ENCODE data around the gene RHOT2.
"Not testable (repeated sequence)": the region's sequence is repeated elsewhere in the genome, so short reads cannot be mapped to it uniquely, and the experiment has no call there.

Gene RHOT2

DNA sequence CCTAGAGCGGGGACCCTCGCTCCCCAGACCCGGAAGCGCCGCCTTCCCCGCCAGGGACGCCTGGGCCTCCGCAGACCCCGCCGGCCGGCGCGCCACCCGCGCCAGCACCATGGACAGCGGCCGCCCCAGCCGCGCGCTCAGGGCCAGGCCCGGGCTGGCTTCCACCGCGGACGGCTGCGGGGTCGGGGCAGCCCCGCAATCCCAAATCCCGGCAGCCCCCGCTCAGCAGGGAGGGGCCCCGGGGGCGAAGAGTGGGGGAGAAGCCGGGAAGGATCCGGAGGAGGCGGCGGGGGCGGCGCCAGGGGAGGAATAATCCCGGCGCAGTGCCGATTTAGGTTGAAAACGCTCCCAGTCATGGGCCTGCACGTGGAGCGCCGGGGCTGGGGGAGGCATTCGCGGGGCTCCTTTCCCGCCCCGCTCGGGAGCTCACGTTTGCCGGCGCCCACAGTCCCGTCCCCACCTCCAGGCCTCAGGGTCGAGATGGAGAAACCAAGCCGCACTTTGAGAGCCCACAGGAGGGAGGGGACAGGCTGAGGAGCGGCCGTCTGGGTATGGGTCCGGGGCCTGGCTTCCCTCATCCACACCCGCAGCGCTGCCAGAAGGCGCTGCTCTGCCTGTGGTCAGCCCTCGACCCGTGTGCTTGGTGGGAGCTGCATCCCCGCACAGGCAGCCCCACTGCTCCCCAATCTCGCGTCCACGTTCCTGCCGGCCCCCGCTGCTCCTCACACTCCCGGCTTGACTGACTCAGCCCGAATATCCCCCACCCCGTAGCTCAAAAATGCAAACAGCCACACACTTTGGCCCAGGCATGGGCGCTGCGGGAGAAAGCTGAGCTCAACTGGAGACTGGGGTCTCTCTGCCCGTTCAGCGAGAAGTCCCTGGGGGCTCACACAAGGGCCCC, 33.0 kb downstream of the RHOT2 start:
- peak; percentile 38 for DNase-seq (ENCODE audit: low spot score)

DNA sequence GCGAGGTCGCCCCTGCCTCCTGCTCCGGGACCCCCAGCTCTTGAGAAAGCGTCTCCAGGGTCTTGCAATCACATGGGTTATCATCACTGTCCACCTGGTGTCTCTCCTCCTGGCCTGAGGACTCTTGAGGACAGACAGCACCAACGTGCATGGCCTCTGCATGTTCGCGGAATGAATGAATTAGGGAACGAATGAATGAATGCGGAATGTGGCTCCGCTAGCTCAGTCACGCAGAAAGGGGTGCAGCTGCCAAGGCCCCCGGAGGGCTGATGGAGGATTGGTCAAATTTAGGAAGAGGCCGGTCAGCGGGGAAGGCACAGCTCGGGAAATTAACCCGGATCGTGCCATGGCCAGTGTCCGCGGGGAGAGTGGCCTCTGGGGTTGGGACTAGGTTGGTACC, 34.4 kb downstream of the RHOT2 start:
- no peak for DNase-seq (ENCODE audit: low spot score)

DNA sequence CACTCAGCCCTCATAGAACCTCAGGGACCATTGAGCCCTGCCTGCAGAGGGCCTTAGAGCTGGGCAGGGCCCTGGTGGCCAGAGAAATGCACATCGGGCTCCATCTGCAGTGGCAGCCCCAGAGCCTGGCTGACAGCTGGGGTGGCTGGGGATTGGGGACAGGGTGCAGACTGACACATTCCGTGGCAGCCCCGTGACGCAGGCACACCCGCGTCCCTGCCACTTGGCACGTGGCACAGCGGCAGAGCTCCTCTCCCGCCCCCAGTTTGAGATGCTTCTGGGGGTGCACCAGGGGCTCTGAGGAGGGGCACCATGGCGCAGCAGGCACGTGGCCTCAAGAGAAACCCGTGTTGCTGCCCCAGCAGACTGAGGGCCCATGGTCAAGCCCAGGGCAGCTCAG, 35.5 kb downstream of the RHOT2 start:
- no peak for DNase-seq (ENCODE audit: low spot score)

DNA sequence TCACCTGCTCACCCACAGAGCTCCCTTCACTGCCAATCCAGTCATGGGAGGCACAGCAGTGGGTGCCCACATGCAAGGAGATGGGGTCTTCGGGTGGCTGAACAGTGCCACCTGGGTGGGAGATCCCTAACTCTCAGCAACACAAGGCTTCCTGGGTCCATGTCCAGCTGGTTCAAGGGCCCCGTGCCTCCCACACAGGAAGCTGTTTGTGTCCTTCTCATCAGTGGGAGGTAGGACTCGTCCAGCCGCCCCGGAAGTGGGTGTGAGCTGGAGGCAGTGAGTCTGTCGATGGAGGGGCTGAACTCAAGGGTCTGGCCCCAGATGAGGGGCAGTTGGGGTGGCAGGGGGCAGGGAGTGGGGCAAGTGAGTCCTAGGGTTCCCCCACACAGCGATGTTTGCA, 36.1 kb downstream of the RHOT2 start:
- DNase-seq (ENCODE audit: low spot score): no peak

DNA sequence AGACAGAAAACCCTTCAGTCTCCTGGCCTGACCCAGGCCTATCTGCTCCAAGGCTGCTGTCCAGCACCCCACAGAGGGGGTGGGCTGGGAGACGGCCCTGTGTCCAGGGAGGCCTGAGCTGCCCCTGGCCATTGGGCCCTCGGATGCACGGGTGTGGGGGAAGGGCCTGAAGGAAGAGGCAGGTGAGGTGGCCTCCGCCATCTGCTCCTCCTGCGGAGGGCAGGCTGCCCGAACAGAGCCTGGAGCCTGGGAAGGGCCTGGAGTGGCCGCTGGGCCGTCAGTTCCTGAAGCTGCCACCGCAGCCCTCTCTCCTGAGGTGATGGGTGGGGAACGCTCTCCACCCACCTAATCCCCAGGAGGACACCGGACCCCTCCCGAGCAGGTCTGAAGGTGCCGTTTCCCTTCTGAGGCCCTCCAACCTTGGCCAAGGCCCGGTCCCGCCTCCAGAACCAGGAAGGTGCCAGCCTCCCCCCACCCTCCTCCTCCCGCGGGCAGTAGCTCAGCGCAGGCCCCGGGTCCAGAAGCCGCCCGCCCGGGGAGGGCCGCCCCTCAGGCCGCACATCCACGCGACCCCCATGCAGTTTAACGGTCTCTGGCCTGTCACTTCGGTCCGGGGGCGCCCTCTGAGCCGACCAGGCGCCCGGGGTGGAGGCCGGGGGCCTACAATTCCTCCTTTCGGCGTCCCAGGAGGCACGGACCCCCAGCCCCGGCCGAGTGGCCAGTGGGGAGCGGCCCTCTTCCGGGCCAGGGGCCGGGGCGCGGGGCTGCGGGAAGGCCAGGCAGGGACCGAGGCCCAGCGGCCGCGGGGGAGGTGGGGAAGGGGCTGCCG, 36.8 kb downstream of the RHOT2 start:
- DNase-seq (ENCODE audit: low spot score): no peak

DNA sequence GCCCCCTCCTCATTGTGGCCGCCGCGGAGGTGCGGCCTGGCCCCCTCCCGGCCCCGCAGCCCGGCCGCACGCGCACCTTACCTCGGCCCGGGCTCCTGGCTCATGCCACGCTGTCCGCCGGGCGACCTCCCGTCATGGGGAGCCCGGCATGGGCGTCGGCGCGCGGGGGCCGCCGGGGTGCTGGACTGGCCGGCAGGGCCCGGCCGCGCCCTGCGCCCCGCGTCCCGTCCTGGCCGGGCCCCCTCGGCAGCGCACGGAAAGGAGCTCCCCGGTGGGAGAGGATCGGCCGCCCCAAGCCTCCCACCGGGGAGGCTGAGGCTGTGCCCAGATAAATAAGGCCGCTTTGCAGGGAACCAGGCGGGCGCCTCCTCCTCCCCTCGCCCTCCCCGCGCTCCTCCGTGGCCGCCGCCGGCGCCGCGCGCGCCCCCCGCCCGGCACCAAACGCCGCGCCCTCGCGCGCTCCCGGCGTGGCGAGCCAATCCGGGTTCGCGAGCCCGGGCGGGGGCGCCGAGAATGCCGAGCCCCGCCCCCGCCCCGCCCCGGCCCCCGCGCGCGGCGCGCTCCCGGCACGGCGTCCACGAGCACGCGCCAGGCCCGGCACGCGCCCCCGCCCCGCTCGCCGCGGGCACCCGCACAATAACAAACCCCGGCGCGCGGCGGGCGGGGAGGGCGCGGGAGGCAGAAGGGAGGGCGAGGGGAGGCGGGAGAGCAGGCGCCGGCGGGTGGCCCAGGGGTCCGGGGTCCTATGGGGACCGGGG, 37.7 kb downstream of the RHOT2 start, which contains the start of gene FBXL16:
Gene FBXL16, minus strand, starts transcription at position 371 of the 758 bp plus-strand sequence. CDS start 8,396 bp downstream, outside the sequence.
- no peak for DNase-seq (ENCODE audit: low spot score)

DNA sequence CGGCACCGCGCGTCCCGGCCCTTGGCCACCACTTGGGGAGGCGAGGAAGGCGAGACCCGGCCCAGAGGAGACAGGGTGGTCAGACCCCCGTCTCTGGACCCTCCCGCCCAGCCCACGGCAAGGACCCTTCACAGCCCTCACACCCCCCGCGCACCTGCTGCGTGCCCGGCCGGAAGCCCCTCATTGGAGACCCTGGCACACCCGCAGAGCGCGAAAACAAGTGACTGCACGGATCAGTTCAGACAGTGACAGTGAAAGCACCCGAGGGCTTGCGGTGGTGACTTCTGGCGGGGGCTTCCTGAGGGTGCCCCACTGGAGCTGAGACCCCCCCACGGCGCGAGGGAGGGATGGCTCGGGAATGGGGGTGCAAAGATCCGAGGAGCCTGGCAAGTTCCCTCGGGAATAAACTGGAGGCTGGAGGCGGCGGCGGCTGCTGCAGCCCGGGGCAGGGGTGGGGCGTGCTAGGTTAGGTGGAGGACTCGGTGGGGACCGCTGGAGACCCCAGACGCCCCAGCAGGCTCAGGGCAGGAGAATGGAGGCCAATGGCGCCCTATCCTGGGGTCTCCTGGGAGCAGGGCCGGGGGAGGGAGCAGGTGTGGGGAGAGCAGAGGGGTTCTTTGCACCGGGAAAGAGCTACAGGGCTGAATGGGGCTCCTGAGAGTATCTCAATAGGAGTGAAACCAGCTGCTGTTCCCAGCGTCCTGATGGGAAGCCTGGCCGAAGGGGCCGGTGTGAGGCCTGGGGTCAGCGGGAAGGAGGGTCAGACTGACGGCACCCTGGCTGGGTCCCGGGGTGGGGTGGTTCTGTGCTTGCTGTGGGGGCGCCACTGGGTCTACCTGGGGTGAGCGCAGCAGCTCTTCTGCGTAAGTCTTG, 38.5 kb downstream of the RHOT2 start:
- DNase-seq (ENCODE audit: low spot score): no peak

DNA sequence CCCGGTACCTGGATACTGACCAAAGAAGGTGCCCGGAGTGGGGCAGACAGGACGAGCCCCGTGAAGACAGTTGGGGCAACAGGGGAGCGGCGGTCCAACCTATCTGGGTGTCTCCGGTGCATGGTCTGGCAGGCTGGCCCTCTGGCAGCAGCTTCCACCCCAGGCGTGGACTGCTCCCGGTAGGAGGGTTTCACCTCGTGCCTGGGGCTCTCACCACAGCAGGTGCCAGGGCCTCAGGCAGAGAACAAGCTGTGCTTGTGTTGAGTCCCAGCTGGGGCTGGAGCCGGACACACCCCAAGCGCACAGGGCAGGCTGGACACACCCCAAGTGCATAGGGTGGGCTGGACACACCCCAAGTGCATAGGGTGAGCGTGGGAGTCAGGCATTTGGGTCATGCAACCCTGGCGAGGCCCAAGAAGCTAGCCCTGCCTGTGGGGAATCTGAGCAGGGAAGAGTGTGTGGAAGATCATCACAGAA, 39.2 kb downstream of the RHOT2 start:
- DNase-seq (ENCODE audit: low spot score): no peak

DNA sequence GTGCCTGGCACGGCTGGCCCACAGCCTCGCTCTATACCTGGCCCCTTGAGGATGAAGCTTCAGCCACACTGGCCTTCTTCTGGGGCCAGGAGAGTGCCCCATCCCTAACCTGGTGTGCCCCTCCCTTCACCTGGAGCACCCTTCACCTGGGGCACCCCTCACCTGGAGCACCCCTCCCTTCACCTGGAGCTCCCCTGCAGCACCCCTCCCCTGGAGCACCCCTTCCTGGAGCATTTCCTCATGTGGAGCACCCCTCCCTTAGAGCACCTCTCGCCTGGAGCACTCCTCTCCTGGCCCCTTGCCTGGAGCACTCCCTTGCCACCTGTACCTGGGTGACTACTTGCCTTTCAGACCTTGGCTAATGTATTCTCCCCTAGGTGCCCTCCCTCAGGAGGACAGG, 40.1 kb downstream of the RHOT2 start:
- no peak for DNase-seq (ENCODE audit: low spot score)

DNA sequence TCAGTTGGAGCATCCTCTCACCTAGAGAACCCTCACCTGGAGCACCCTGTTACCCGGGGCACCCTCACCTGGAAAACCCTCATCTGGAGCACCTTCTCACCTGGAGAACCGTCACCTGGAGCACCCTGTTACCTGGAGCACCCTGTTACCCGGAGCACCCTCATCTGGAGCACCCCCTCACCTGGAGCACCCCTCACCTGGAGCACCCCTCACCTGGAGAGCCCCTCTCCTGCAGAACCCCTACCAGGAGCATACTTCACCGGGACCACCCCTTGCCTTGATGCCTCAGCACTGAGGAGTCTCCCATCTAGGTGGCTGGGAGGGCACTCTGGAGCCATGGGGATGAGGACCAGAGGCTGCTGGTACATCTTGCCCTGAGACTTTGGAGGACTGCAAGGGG, 41.0 kb downstream of the RHOT2 start:
- DNase-seq (ENCODE audit: low spot score): no peak

DNA sequence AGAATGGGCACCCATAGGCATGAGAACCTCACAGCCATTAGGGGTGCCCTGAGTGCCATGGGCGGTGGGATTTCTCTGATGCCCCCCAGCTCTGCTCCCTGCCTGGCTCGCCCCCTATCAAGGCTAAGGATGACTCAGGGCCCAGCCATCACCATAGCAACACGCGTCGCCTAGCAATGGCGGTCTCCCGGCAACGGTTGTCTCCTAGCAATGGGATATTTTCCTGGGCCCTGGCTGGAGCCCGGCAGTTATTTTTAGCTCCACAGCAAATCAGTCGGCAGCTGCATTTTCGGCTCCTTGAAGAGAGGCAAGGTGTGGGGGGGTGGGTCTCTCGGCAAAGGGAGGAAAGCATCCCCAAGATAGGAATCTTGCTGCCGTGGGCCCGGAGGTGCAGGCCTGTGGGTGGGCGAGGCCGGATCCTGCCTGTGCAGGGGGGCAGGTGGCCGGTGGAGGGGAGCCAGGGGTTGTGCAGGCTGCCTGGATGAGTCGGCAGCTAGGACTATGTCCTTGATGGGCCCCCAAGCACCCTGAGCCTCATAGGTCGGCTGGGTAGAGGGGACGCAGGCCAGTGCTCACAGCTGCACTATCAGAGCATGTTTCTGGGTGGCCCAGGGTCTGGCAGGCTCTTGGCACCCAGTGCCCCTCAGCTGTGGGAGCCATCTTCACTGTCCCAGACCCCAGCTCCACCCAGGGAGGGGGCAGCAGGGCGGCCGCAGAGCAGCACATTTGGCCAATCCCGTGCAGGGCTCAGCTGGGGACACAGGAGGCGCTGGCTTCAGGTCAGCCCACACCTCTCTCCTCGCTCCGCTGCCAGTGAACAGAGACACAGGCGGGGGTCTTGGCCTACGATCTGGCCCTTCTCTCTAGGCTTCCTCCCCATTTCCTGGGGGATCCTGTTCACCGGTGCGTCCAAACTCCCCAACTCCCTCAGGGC, 41.9 kb downstream of the RHOT2 start:
- DNase-seq (ENCODE audit: low spot score): no peak

DNA sequence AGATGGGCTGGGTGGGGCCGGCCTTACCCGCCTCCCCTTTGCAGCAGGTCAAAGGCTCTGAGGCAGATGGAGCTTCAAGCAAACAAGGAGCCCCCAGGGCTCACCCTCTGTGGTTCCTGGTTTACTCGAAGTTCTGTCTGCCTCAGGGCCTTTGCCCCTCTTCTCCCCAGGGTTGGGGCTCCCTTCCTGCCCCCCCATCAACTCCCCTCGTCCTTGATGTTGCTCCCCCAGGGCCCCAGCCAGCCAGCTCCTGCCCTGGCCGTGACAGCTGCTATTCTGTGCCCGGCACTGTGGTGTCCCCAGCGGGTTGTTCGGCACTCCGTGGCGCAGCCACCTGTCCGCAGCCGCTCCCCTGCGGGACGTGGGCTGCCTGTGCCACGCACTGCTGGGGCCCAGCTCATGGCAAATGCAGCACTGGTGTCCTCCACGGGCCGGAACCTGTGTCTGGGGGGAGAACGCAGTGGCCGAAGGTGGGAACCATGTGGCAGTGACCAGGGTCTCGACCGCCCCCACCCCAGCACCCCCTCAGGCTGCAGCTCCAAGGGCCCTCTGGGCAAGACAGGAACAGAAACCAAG, 42.7 kb downstream of the RHOT2 start:
- DNase-seq (ENCODE audit: low spot score): no peak

DNA sequence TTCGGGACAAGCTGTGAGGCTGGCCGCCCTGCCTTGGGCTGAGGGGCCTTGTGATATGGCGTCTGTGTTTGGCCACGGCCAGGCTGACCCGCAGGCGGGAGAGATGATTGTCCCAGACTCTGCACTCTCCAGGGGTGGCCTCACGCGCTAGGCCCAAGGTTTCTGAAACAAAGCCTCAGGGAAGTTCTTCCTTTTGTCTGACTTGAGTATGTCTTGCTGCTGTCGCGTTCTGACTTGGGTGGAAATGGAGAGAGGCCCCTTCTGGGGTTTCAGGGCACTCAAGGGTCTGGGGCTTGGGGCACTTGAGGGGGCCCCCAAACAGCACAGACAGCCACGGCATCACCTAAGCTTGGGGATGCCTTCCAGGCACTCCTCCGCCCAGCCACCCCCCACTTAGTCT, 43.2 kb downstream of the RHOT2 start:
- DNase-seq (ENCODE audit: low spot score): no peak

DNA sequence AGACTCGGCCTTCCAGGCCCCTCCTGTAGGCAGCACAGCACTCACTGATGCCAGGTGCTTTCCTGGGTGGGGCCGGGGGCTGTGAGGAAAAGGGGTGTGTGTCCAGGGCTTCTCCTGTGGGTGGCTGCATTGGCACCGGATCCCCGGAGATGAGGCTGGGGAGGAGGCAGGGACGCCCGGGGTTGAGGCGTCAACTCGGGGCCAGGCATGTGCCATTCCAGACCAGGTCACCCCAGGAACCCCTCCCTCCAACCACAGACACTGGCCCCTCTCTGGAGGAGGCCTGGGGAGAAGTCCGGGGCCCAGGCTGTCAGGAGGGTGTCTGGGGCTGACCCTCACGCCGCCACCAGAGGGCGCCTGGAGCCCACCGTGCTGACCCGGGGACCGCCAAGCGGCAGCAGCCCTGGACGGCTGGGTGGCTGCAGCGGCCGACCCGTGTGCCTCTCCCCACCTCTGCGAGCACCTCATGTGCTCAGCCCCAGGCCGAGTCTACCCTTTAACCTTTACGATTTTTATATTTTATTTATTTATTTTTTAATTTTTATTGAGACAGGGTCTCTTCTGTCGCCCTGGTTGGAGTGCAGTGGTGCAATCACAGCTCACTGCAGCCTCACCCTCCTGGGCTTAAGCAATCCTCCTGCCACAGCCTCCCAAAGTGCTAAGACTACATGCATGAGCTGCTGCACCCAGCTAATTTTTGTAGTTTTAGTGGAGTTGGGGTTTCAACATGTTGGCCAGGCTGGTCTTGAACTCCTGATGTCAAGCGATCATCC, 43.8 kb downstream of the RHOT2 start:
- peak; percentile 74 for DNase-seq (ENCODE audit: low spot score)

DNA sequence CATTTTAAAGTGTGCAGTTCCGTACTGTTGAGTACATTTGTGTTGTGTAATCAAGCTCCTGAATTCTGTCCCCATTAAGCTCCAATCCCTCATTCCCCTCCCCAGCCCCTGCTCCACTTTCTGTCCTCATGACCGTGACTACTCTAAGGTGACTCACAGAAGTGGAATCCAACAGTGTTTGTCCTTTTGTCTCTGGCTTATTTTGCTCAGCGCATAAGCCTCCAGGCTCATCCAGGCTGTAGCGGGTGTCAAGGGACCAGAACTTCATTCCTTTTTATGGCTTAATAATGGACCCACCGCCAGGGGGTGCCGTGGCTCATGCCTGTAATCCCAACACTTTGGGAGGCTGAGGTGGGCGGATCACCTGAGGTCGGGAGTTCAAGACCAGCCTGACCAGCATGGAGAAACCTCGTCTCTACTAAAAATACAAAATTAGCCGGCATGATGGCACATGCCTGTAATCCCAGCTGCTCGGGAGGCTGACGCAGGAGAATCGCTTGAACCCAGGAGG, 44.9 kb downstream of the RHOT2 start:
- DNase-seq (ENCODE audit: low spot score): not testable (repeated sequence)

DNA sequence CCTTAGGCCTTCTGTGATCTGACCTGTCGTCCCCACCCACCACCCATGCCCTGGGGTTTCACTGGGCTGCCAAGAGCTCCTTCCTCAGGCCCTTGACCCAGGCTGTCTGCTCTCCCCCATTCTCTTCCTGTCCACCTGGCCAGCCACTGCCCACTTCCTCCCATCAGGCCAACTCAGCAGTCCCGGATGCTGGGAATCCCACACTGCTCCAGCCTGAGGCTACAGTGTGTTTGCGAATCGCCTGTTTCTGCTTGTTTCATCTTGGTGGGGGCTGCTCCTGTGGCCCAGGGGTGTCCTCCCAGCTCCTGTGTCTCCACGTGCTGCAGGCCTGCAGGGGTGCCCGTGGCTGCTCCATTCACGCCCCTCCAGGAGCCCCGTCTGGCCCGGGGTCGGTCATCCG, 46.1 kb downstream of the RHOT2 start:
- no peak for DNase-seq (ENCODE audit: low spot score)

DNA sequence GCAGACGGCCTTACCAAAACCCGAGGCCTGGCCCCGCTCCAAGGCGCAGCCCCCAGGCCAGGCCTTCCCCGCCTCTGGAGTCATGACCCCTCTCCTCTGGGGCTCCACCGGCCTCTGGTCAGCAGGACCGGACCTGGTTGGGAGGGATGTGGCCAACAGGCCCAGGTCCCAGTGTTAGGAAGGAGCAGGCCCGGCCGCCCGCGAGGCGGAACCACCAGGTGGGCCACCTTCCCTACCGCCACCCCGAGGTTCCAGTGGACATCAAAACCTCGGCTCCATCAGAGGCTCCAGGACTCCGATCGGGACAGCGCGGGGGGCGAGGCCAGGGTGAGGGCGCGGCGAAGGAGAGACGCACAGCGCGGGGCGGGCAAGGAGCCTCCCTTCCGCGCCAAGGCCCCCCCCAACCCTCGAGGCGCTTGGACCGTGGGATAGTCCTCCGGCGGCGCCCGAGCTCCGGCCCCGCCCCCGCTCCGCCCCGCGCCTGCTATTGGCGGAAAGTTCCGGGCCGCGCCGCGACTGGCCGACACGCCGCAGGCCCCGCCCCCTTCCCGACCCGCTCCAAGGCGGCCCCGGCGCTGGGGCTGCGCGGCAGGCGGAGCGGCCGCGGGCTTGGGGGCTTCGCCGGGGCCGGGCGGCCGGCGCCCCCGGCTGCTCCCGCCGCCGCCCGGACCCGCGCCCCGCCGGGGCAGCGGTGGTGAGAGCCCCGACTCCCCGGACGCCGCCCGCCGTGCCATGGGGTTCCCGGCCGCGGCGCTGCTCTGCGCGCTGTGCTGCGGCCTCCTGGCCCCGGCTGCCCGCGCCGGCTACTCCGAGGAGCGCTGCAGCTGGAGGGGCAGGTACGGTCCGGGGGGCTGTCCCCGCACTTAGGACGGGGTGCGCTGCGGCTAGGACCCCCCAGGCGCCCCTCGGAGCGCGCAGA, 46.9 kb downstream of the RHOT2 start, which contains the start of gene METRN:
Gene METRN, plus strand, starts transcription at position 561 of the 919 bp plus-strand sequence. Its CDS starts 172 bp downstream, at position 733.
- peak; percentile 85 for DNase-seq (ENCODE audit: low spot score)

All from CD4-positive, alpha-beta T cell treated with Interleukin-6 at 100 ng/mL for 8 hours (primary cell).